A673 (cell line): Measurements from ENCODE around the gene GNLY. TPM values are rescaled to one million over a fixed set of nuclear protein-coding genes. Genes with fewer than 3 reads are reported as not detected.

Experiments used
- BruUV-seq: library from RNA; stranded (reverse); fragments of 400-500 nt; replicated peaks from 2 replicates; lab custom pipeline; 2021; lab: Mats Ljungman, UMichigan
- CTCF ChIA-PET: fragments of 300-600 bp; sonication (Branson Sonifier 250); formaldehyde crosslinking; loops from one replicate; lab custom pipeline; 2022; ENCODE audit warnings: antibody characterized with exemption; lab: Charles Lee
- POLR2A ChIA-PET: fragments of 300-600 bp; sonication (Branson Sonifier 250); formaldehyde crosslinking; loops from one replicate; lab custom pipeline; 2022; ENCODE audit warnings: antibody characterized with exemption; ENCODE audit not compliant: low non-redundant PET; lab: Charles Lee
- DNase-seq: peaks from one replicate; pipeline ENCODE4 v3.0.0-alpha.2; 2015; ENCODE audit warnings: low spot score
- H3K27ac ChIP-seq: fragments of 200-600 bp; sonication (generic); 2 replicates; pipeline ENCODE4 v1.5.1; 2016; ENCODE audit warnings: mixed run types, low read depth, mild to moderate bottlenecking, mixed read lengths, antibody characterized with exemption, low read length; ENCODE audit not compliant: poor library complexity, severe bottlenecking
- H3K27me3 ChIP-seq: fragments of 200-600 bp; sonication (generic); replicated peaks from 2 replicates; pipeline ENCODE4 v1.6.1; 2017; ENCODE audit warnings: mixed run types, low read depth, mild to moderate bottlenecking, mixed read lengths, antibody characterized with exemption, low read length; ENCODE audit not compliant: insufficient read depth, poor library complexity
- H3K36me3 ChIP-seq: fragments of 200-600 bp; sonication (generic); 2 replicates; pipeline ENCODE4 v1.6.1; 2016; ENCODE audit warnings: mixed run types, mild to moderate bottlenecking, mixed read lengths, antibody characterized with exemption, low read length; ENCODE audit not compliant: insufficient read depth, poor library complexity, severe bottlenecking
- H3K4me1 ChIP-seq: fragments of 200-600 bp; sonication (generic); 2 replicates; pipeline ENCODE4 v1.6.1; 2017; ENCODE audit warnings: mixed run types, mild to moderate bottlenecking, mixed read lengths, antibody characterized with exemption, low read length; ENCODE audit not compliant: insufficient read depth, poor library complexity, severe bottlenecking
- H3K4me3 ChIP-seq: fragments of 200-600 bp; sonication (generic); 2 replicates; pipeline ENCODE4 v1.5.1; 2016; ENCODE audit warnings: low read depth, mixed run types, mild to moderate bottlenecking, mixed read lengths, low read length; ENCODE audit not compliant: poor library complexity, severe bottlenecking
- H3K9me3 ChIP-seq: fragments of 200-600 bp; sonication (generic); 2 replicates; pipeline ENCODE4 v1.6.1; 2016; ENCODE audit warnings: mixed run types, low read depth, mild to moderate bottlenecking, mixed read lengths, antibody characterized with exemption, low read length; ENCODE audit not compliant: poor library complexity, severe bottlenecking
- EZH2 ChIP-seq: fragments of 200-600 bp; sonication (generic); IDR thresholded peaks from 2 replicates; pipeline ENCODE4 v1.6.1; 2017; ENCODE audit warnings: borderline replicate concordance, low read depth, mild to moderate bottlenecking, mixed read lengths, antibody characterized with exemption, low read length; ENCODE audit not compliant: poor library complexity, severe bottlenecking
- intact Hi-C: fragments of 100-400 bp; cut with micrococcal nuclease; formaldehyde crosslinking; loops from one replicate; pipeline ENCODE4 v1.10.0; 2022; ENCODE audit not compliant: unreplicated experiment
- total RNA-seq: library from RNA; stranded (reverse); gene quantifications from 2 replicates; pipeline ENCODE4 v1.2.3, GENCODE V29; 2021
- TF ChIP-seq, protein P1 (sequence below): fragments of 300-800, 200-600 bp; sonication (generic); conservative IDR thresholded peaks from 2 replicates; pipeline ENCODE4 v1.5.1; 2017; ENCODE audit warnings: low read depth, mild to moderate bottlenecking, antibody characterized with exemption, low read length, moderate library complexity, mixed read lengths

GNLY gene
- total RNA-seq, 1 experiment from 2014 or later = not detected

DNA sequence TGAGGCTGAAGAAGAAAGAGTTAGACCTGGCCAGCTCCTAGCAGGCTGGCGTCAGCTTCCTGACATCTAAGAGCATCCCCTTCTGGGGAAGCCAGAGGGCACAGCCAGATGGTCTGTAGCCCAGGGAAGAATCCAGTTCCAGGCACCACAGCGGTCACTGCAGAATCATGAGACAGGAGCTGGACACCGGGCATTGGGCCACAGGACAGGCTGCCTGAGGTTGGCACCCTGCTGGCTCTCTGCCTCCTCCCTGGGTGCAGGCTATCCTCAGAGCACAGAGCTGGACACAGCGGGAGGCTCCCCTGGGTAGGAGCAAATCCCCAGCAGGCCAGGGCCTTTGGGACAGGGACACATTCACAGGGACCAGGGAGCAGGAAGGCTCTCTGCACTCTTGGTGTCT is 39.9 kb downstream of the GNLY start:
- H3K4me3 ChIP-seq = no peak overlapping the region
- H3K9me3 ChIP-seq = no peaks in the 10 kb centered on the region
- no peaks in the 10 kb centered on the region for H3K4me1 ChIP-seq
- CTCF ChIA-PET = no interaction called here
- no peaks in the 10 kb centered on the region for H3K27me3 ChIP-seq
- TF ChIP-seq EZH2 = no peak
- TF ChIP-seq, protein P1, sequence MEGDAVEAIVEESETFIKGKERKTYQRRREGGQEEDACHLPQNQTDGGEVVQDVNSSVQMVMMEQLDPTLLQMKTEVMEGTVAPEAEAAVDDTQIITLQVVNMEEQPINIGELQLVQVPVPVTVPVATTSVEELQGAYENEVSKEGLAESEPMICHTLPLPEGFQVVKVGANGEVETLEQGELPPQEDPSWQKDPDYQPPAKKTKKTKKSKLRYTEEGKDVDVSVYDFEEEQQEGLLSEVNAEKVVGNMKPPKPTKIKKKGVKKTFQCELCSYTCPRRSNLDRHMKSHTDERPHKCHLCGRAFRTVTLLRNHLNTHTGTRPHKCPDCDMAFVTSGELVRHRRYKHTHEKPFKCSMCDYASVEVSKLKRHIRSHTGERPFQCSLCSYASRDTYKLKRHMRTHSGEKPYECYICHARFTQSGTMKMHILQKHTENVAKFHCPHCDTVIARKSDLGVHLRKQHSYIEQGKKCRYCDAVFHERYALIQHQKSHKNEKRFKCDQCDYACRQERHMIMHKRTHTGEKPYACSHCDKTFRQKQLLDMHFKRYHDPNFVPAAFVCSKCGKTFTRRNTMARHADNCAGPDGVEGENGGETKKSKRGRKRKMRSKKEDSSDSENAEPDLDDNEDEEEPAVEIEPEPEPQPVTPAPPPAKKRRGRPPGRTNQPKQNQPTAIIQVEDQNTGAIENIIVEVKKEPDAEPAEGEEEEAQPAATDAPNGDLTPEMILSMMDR = no peak
- no peak for DNase-seq
- H3K27ac ChIP-seq = no peak overlapping the region
- POLR2A ChIA-PET = no interaction called here
- H3K36me3 ChIP-seq = no peaks in the 10 kb centered on the region
- intact Hi-C loops = no loop called here
- BruUV-seq = no TSS peak

- ChIA-PET POLR2A (no interaction called here), CTCF (no interaction called here)
- Histone ChIP-seq H3K27me3 (no peaks in the 10 kb centered on the region), H3K27ac (no peak overlapping the region), H3K4me1 (no peaks in the 10 kb centered on the region), H3K36me3 (no peaks in the 10 kb centered on the region), H3K4me3 (no peak overlapping the region), H3K9me3 (no peaks in the 10 kb centered on the region)
- no peak for DNase-seq
- no peak for TF ChIP-seq EZH2
- TF ChIP-seq, protein P1 = no peak
- intact Hi-C loops = no loop called here
- BruUV-seq = no TSS peak
Measured at GRCh38 chr2:85734942-85735608, 40.9 kb downstream of the GNLY start.

DNA sequence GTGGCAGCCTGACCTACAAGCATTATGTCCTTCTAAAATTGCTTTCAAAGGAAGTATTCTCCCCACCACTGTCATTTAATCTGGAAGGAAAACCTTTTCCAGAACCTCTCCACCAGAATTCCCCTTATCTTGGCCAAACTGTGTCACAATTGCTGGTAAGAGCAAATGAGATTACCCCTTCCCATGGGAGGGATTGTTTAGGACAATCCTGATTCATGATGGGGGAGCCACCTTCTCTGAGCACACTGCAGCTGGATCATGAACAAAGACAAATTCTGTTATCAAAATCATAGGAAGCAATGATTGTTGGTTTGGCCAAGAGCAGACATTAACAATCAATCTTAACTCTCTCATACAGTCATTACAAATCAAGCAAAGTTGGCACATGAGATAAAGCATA is 41.5 kb downstream of the GNLY start:
- CTCF ChIA-PET = no interaction called here
- Histone ChIP-seq H3K9me3 (no peaks in the 10 kb centered on the region), H3K4me1 (no peaks in the 10 kb centered on the region), H3K27ac (no peak overlapping the region), H3K4me3 (no peak overlapping the region), H3K36me3 (no peaks in the 10 kb centered on the region), H3K27me3 (no peaks in the 10 kb centered on the region)
- no TSS peak for BruUV-seq
- DNase-seq = no peak
- TF ChIP-seq EZH2 = no peak
- TF ChIP-seq, protein P1 = no peak
- intact Hi-C loops = no loop called here
- POLR2A ChIA-PET = no interaction called here
